H9 (cell line): ENCODE data around the gene ESPNL. TPM values are rescaled to one million over a fixed set of nuclear protein-coding genes. Genes with fewer than 3 reads are reported as not detected.

Experiments used
- DNase-seq: peaks from one replicate; pipeline ENCODE4 v3.0.0-alpha.2; 2017
- H2AFZ ChIP-seq: one replicate; pipeline ENCODE4 v1.6.1; 2013; ENCODE audit warnings: mild to moderate bottlenecking, low read length, control low read depth, moderate library complexity
- H2AK5ac ChIP-seq: 2 replicates; pipeline ENCODE4 v1.6.1; 2013; ENCODE audit warnings: low read length, control low read depth, mixed read lengths; ENCODE audit not compliant: insufficient read length
- H2BK120ac ChIP-seq: one replicate; pipeline ENCODE4 v1.6.1; 2013; ENCODE audit warnings: low read depth, mild to moderate bottlenecking, low read length, control low read depth, inconsistent platforms; ENCODE audit not compliant: poor library complexity, severe bottlenecking
- H2BK12ac ChIP-seq: 2 replicates; pipeline ENCODE4 v1.6.1; 2013; ENCODE audit warnings: low read length, control low read depth, mixed read lengths, low read depth; ENCODE audit not compliant: insufficient read length
- H2BK15ac ChIP-seq: 2 replicates; pipeline ENCODE4 v1.6.1; 2013; ENCODE audit warnings: low read depth, low read length, control low read depth
- H2BK20ac ChIP-seq: one replicate; pipeline ENCODE4 v1.6.1; 2013; ENCODE audit warnings: low read depth, mild to moderate bottlenecking, low read length, control low read depth, inconsistent platforms; ENCODE audit not compliant: poor library complexity, severe bottlenecking
- H2BK5ac ChIP-seq: 2 replicates; pipeline ENCODE4 v1.6.1; 2013; ENCODE audit warnings: low read length, control low read depth, mixed read lengths; ENCODE audit not compliant: insufficient read length
- H3K14ac ChIP-seq: 2 replicates; pipeline ENCODE4 v1.6.1; 2013; ENCODE audit warnings: low read length, control low read depth; ENCODE audit not compliant: insufficient read depth
- H3K18ac ChIP-seq: 2 replicates; pipeline ENCODE4 v1.6.1; 2013; ENCODE audit warnings: low read depth, mild to moderate bottlenecking, mixed read lengths, low read length, control low read depth; ENCODE audit not compliant: insufficient read length
- H3K23ac ChIP-seq: 2 replicates; pipeline ENCODE4 v1.6.1; 2013; ENCODE audit warnings: low read length, control low read depth, mixed read lengths, low read depth; ENCODE audit not compliant: insufficient read length
- H3K23me2 ChIP-seq: 2 replicates; pipeline ENCODE4 v1.6.1; 2013; ENCODE audit warnings: low read depth, mild to moderate bottlenecking, mixed read lengths, low read length, control low read depth; ENCODE audit not compliant: insufficient read length, poor library complexity, severe bottlenecking
- H3K27ac ChIP-seq: 2 replicates; pipeline ENCODE4 v1.5.1; 2013; ENCODE audit warnings: low read length, control low read depth, mixed read lengths, low read depth; ENCODE audit not compliant: insufficient read length
- H3K27me3 ChIP-seq: 2 replicates; pipeline ENCODE4 v1.6.1; 2013; ENCODE audit warnings: low read length, control low read depth, inconsistent platforms; ENCODE audit not compliant: insufficient read depth
- H3K4ac ChIP-seq: 2 replicates; pipeline ENCODE4 v1.6.1; 2013; ENCODE audit warnings: low read depth, mild to moderate bottlenecking, control low read depth, inconsistent platforms, low read length, moderate library complexity
- H3K4me1 ChIP-seq: 2 replicates; pipeline ENCODE4 v1.6.1; 2013; ENCODE audit warnings: low read length, control low read depth, inconsistent platforms; ENCODE audit not compliant: insufficient read depth
- H3K4me2 ChIP-seq: 2 replicates; pipeline ENCODE4 v1.6.1; 2013; ENCODE audit warnings: low read length, control low read depth, mixed read lengths; ENCODE audit not compliant: insufficient read length, insufficient read depth
- H3K56ac ChIP-seq: 2 replicates; pipeline ENCODE4 v1.6.1; 2013; ENCODE audit warnings: low read depth, mild to moderate bottlenecking, mixed read lengths, low read length, control low read depth; ENCODE audit not compliant: insufficient read length
- H3K79me1 ChIP-seq: 2 replicates; pipeline ENCODE4 v1.6.1; 2013; ENCODE audit warnings: low read depth, mild to moderate bottlenecking, moderate library complexity, low read length, control low read depth, inconsistent platforms; ENCODE audit not compliant: insufficient read depth, poor library complexity, severe bottlenecking
- H3K79me2 ChIP-seq: 2 replicates; pipeline ENCODE4 v1.6.1; 2013; ENCODE audit warnings: low read length, control low read depth, inconsistent platforms; ENCODE audit not compliant: insufficient read depth
- H3K9ac ChIP-seq: 2 replicates; pipeline ENCODE4 v1.6.1; 2013; ENCODE audit warnings: low read length, control low read depth, mixed read lengths; ENCODE audit not compliant: insufficient read length; ENCODE audit errors: extremely low read depth
- H3K9me3 ChIP-seq: one replicate; pipeline ENCODE4 v1.6.1; 2013; ENCODE audit warnings: low read depth, low read length, inconsistent platforms; ENCODE audit not compliant: control insufficient read depth
- H3T11ph ChIP-seq: one replicate; pipeline ENCODE4 v1.6.1; 2013; ENCODE audit warnings: mild to moderate bottlenecking, low read length, control low read depth, inconsistent platforms
- H4K20me1 ChIP-seq: one replicate; pipeline ENCODE4 v1.6.1; 2013; ENCODE audit not compliant: control insufficient read depth, insufficient read length, insufficient read depth
- H4K5ac ChIP-seq: 2 replicates; pipeline ENCODE4 v1.6.1; 2013; ENCODE audit warnings: low read depth, mild to moderate bottlenecking, mixed read lengths, low read length, control low read depth; ENCODE audit not compliant: insufficient read length
- H4K8ac ChIP-seq: replicated peaks from 2 replicates; pipeline ENCODE4 v1.6.1; 2013; ENCODE audit warnings: low read length, control low read depth, mixed read lengths, low read depth; ENCODE audit not compliant: insufficient read length
- H4K91ac ChIP-seq: 2 replicates; pipeline ENCODE4 v1.6.1; 2013; ENCODE audit warnings: low read depth, mild to moderate bottlenecking, moderate library complexity, mixed read lengths, low read length, control low read depth; ENCODE audit not compliant: insufficient read length
- H3K27ac Mint-ChIP-seq, 3 experiments: 2 replicates in 2 of 3; 3 replicates in 1 of 3; pipeline ENCODE4 v1.8.0; 2020 to 2021; ENCODE audit warnings: mixed read lengths in 3 of 3, mild to moderate bottlenecking in 1 of 3, moderate library complexity in 1 of 3
- H3K27me3 Mint-ChIP-seq: 2 replicates; pipeline ENCODE4 v1.8.0; 2021; ENCODE audit warnings: low read depth, mild to moderate bottlenecking, moderate library complexity, mixed read lengths
- H3K36me3 Mint-ChIP-seq, 3 experiments: 2 replicates in 2 of 3; 3 replicates in 1 of 3; pipeline ENCODE4 v1.8.0; 2020 to 2021; ENCODE audit warnings: low read depth in 3 of 3, mixed read lengths in 3 of 3; ENCODE audit not compliant: insufficient read depth in 1 of 3
- H3K4me1 Mint-ChIP-seq, 2 experiments: 2 replicates each; pipeline ENCODE4 v1.8.0; 2020; ENCODE audit warnings: mixed read lengths in 2 of 2
- H3K4me3 Mint-ChIP-seq, 2 experiments: 2 replicates in 1 of 2; 3 replicates in 1 of 2; pipeline ENCODE4 v1.8.0; 2020 to 2021; ENCODE audit warnings: mild to moderate bottlenecking in 2 of 2, mixed read lengths in 2 of 2, moderate library complexity in 1 of 2
- H3K9me3 Mint-ChIP-seq, 2 experiments: 2 replicates in 1 of 2; 3 replicates in 1 of 2; pipeline ENCODE4 v1.8.0; 2020; ENCODE audit warnings: mild to moderate bottlenecking in 2 of 2, mixed read lengths in 2 of 2, moderate library complexity in 1 of 2
- WGBS: extraction: QIAGEN DNeasy Blood & Tissue Kit; methylation state at CpG from one replicate; pipeline ENCODE4 v1.1.7; 2013; ENCODE audit warnings: missing lambda C conversion rate, low lambda C conversion rate, mixed read lengths; ENCODE audit not compliant: insufficient read length; ENCODE audit errors: extremely low coverage; 5-methylcytosine and 5-hydroxymethylcytosine counted together
- total RNA-seq: library from RNA; stranded (reverse); gene quantifications from 2 replicates; pipeline ENCODE4 v1.2.1, GENCODE V29; 2021
- TF ChIP-seq, protein P1 (sequence below): fragments of 200-600 bp; sonication (generic); conservative IDR thresholded peaks from 3 replicates; pipeline ENCODE4 v1.8.0; 2021; ENCODE audit warnings: antibody characterized with exemption, mild to moderate bottlenecking

Gene ESPNL
- total RNA-seq, 1 experiment from 2014 or later, result 0.17 TPM

DNA sequence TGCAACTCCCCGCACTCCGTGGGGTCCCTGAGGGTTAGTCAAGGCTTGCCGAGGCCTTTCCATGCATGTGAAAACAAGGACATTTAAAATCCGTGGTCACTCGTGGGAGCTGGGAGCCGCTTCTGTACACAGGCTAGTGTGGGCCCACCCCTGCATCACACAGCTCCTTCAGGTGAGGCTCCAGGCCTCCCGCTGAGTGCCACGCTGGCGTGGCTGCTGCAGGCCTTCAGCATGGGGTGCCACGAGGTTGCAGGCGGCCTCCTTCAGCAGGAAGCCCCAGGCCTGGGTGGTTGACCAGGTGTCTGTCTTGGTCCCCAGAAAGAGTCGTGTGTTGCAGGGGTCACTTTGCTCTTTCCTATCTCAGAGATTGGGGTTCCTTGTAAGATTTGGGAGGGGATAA is 44.9 kb downstream of the ESPNL start:
- Histone ChIP-seq H3K9ac (no peak overlapping the region), H3K4ac (no peak overlapping the region), H3K56ac (no peak overlapping the region), H3K23me2 (no peaks in the 10 kb centered on the region), H3K4me1 (no peaks in the 10 kb centered on the region), H3K27ac (no peak overlapping the region), H4K91ac (no peak overlapping the region), H3T11ph (no peak overlapping the region), H2BK20ac (no peak overlapping the region), H3K9me3 (no peaks in the 10 kb centered on the region), H4K20me1 (peaks cover 2% of the 10 kb centered on the region), H2BK5ac (no peak overlapping the region), H3K79me2 (no peaks in the 10 kb centered on the region), H2BK120ac (no peak overlapping the region), H2BK12ac (no peak overlapping the region), H2AK5ac (no peak overlapping the region), H3K79me1 (no peaks in the 10 kb centered on the region), H3K14ac (no peak overlapping the region; the same call in 1 of the 2 replicates), H3K23ac (no peak overlapping the region), H2BK15ac (no peak overlapping the region), H4K5ac (no peak overlapping the region), H2AFZ (no peak overlapping the region), H3K27me3 (no peaks in the 10 kb centered on the region), H3K18ac (no peak overlapping the region), H4K8ac (no peak overlapping the region), H3K4me2 (no peak overlapping the region)
- DNase-seq, result no peak
- Mint-ChIP-seq H3K27ac (no peak overlapping the region), H3K27me3 (no peaks in the 10 kb centered on the region; the same call in 1 of the 2 replicates), H3K4me1 (no peaks in the 10 kb centered on the region), H3K9me3 (no peaks in the 10 kb centered on the region), H3K36me3 (no peaks in the 10 kb centered on the region), H3K4me3 (no peak overlapping the region)
- TF ChIP-seq, protein P1, sequence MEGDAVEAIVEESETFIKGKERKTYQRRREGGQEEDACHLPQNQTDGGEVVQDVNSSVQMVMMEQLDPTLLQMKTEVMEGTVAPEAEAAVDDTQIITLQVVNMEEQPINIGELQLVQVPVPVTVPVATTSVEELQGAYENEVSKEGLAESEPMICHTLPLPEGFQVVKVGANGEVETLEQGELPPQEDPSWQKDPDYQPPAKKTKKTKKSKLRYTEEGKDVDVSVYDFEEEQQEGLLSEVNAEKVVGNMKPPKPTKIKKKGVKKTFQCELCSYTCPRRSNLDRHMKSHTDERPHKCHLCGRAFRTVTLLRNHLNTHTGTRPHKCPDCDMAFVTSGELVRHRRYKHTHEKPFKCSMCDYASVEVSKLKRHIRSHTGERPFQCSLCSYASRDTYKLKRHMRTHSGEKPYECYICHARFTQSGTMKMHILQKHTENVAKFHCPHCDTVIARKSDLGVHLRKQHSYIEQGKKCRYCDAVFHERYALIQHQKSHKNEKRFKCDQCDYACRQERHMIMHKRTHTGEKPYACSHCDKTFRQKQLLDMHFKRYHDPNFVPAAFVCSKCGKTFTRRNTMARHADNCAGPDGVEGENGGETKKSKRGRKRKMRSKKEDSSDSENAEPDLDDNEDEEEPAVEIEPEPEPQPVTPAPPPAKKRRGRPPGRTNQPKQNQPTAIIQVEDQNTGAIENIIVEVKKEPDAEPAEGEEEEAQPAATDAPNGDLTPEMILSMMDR, result no peak
- no CpG with 5 or more reads among the region's 12 CpGs for WGBS
